ENCODE results near the gene UTS2.

The UTS2 gene

GRCh38 chr1:7884757-7885156 lies 31.9 kb upstream of the UTS2 start:
- FAIRE-seq = no peak
- DNase-seq (ENCODE audit: insufficient read length) = no peak
- TF ChIP-seq TAF1 (IDR thresholded peaks at IDR 0.05; ENCODE audit: borderline replicate concordance, low read depth, low read length) (no peak), POLR2AphosphoS5 (IDR thresholded peaks at IDR 0.05; ENCODE audit: low read depth, low read length) (no peak), POLR2A (IDR thresholded peaks at IDR 0.05; ENCODE audit: low read depth, low read length) (no peak)

- FAIRE-seq (no peak), DNase-seq (ENCODE audit: insufficient read length) (no peak)
- TF ChIP-seq POLR2AphosphoS5 (IDR thresholded peaks at IDR 0.05; ENCODE audit: low read depth, low read length) (no peak), TAF1 (IDR thresholded peaks at IDR 0.05; ENCODE audit: borderline replicate concordance, low read depth, low read length) (no peak), POLR2A (IDR thresholded peaks at IDR 0.05; ENCODE audit: low read depth, low read length) (no peak)
Measured at GRCh38 chr1:7879228-7879627, 26.4 kb upstream of the UTS2 start.

DNA sequence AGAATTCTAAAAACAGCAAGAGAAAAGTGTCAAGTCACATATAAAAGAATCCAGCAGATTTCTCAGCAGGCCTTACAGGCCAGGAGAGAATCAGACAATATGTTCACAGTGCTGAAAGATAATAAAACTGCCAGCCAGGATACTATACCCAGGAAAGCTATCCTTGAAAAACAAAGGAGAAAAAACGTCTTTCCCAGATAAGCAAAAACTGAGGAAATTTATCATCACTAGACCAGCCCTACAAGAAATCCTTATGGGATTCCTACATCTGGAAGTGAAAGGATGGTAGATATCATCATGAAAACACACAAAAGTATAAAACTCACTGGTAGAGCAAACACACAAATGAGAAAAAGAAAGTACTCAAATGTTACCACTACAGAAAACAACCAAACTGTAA lies 25.2 kb upstream of the UTS2 start:
- FAIRE-seq = no peak
- TF ChIP-seq POLR2AphosphoS5 (IDR thresholded peaks at IDR 0.05; ENCODE audit: low read depth, low read length) = no peak
- no peak for TF ChIP-seq POLR2A (IDR thresholded peaks at IDR 0.05; ENCODE audit: low read depth, low read length)
- no peak for TF ChIP-seq TAF1 (IDR thresholded peaks at IDR 0.05; ENCODE audit: borderline replicate concordance, low read depth, low read length)
- DNase-seq (ENCODE audit: insufficient read length) = no peak

DNA sequence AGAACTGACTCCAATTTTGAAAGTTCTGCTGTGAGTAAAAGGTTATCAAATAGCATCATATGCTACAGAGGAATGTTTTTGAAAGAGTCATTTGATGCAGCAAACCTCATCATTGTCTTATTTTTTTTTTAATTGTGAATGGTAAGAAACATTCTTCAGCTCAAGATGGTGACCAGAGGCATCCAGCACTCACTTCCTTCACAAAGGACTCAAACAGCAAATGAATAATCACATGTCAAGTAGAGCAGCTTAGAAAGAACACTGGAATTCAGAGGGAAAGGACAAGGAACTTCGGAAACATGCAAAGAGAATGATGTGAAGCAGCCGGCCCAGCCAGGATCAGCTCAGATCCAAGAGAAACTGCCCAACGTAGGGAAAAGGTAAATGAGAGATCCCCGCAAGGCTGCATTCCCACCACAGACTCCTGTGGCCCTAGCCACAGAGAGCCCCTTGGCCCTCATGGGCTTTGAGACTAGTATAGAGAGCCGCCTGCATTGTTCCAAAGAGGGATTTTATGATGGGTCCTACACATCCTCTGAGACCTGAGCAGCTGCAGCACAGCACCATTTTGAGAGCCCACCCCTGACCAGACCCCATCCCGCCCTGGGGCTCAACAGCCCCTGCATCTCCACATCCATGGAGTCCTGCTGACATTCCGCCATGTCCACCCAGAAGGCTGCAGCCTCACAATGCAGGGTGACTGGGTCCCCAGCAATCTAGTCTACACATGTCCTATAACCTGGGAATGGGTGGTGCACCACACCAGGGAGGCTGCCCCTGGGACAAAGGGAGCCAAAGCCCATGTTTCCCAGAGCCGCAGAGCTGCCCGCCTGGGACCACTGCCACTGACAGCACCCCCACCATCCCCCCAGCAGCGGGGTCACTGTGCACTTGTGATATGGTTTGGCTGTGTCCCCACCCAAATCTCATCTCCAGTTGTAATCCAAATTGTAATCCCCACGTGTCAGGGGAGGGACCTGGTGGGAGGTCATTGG lies 21.2 kb upstream of the UTS2 start:
- TF ChIP-seq POLR2AphosphoS5 (IDR thresholded peaks at IDR 0.05; ENCODE audit: low read depth, low read length) (no peak), POLR2A (IDR thresholded peaks at IDR 0.05; ENCODE audit: low read depth, low read length) (no peak)
- DNase-seq (ENCODE audit: insufficient read length) (no peak), FAIRE-seq (no peak)

DNA sequence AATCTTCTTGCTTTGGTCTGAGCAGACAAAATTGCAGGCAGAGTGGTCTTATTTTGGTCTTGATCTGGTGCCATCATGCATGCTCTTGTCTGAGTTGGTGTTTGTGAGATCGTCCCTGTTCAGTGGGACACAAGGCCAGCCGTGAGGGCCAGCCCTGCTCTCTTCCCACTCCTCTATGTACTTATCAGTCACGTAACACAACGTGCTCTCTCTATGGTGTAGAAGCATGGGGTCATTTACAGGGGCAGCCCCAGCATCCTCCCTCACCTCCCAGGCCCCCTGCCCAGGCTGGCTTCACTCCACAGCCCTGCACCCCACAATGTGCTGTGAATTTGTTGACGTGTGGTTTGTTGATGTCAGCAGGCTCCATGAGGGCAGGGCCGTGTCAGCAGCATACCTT lies 18.3 kb upstream of the UTS2 start:
- TF ChIP-seq POLR2A (IDR thresholded peaks at IDR 0.05; ENCODE audit: low read depth, low read length) (no peak), POLR2AphosphoS5 (IDR thresholded peaks at IDR 0.05; ENCODE audit: low read depth, low read length) (no peak), TAF1 (IDR thresholded peaks at IDR 0.05; ENCODE audit: borderline replicate concordance, low read depth, low read length) (no peak)
- FAIRE-seq = no peak
- no peak for DNase-seq (ENCODE audit: insufficient read length)

- no peak for FAIRE-seq
- DNase-seq (ENCODE audit: insufficient read length) = no peak
- TF ChIP-seq POLR2A (IDR thresholded peaks at IDR 0.05; ENCODE audit: low read depth, low read length) = no peak
- TF ChIP-seq POLR2AphosphoS5 (IDR thresholded peaks at IDR 0.05; ENCODE audit: low read depth, low read length) = no peak
- no peak for TF ChIP-seq TAF1 (IDR thresholded peaks at IDR 0.05; ENCODE audit: borderline replicate concordance, low read depth, low read length)
Measured at GRCh38 chr1:7869136-7869920, 16.5 kb upstream of the UTS2 start.

DNA sequence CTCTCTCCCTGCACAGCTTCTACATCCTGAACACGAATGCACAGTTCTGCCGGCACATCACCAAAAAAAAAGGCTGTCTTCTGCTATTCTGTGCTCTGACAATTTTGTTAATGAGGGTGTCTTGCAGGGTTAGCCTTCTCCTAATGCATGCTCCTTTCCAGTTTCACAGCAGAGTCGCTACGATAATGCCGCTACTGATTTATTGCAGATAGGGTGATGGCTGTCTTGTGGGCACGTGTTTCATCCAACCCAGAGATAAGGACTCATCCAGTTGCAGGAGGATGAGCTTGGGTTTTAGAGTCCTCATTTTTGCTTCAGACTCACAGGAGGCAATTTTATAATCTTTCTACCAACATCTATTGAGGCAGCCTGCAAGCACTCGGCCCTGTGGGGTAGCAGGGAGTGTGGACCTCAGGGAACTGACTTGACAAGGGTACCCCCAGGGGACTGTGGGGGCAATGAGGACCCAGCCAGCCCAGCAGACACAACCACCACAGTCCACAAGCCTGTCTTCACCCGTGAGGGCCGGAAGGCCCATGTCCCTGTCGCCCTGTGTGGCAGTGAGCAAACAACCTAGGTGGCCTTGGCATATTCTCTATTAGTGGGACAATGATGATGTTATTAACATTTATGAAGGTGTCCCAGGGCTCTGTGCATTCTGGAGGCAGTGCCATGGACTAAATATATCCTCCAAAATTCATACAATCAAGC lies 15.4 kb upstream of the UTS2 start:
- FAIRE-seq (no peak), DNase-seq (ENCODE audit: insufficient read length) (no peak)
- no peak for TF ChIP-seq TAF1 (IDR thresholded peaks at IDR 0.05; ENCODE audit: borderline replicate concordance, low read depth, low read length)
- no peak for TF ChIP-seq POLR2A (IDR thresholded peaks at IDR 0.05; ENCODE audit: low read depth, low read length)
- no peak for TF ChIP-seq POLR2AphosphoS5 (IDR thresholded peaks at IDR 0.05; ENCODE audit: low read depth, low read length)

DNA sequence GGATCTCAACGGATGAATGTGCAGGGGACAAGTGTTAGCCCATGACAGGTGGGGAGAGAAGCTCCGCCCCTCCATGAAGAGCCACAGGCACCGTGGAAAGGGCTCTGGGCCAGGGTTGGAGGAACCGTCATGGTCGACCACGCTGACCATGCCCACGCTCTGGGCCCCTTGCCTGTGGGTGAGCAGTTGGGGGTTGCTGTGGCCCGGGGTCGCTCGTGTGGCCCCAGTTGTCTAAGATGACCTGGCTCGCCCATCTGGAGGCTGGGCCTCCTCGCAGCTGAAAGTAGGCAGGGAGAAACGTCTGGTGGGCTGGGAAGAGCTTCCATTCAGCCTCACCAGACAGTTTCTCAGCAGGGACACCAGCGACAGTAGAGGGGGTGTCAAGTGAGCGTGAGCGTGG lies 13.1 kb upstream of the UTS2 start:
- FAIRE-seq (no peak), DNase-seq (ENCODE audit: insufficient read length) (no peak)
- no peak for TF ChIP-seq POLR2A (IDR thresholded peaks at IDR 0.05; ENCODE audit: low read depth, low read length)

DNA sequence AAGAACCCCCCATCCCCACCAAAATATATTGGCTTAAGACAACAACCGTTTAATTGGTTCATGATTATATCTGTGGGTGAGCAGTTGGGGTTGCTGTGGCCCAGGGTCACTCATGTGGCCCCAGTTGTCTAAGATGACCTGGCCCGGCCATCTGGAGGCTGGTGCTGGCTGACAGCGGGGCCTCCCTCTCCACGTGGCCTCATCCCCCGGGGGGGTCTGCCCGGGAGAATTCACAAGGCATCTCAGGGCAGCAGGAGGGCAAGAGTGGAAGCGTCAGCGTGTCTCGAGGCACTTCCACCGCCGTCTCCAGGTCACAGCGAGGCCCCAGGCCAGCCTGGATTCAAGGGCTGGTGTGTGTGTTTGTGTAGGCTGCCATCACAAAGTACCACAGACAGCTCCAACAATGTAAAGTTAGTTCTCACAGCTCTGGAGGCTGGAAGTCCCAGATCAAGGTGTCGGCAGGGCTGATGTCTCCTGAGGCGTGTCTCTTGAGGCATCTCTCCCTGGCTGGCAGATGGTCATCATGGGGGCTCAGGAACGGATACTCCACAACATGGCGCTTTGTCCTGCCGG lies 11.0 kb upstream of the UTS2 start:
- FAIRE-seq (no peak), DNase-seq (ENCODE audit: insufficient read length) (no peak)
- no peak for TF ChIP-seq TAF1 (IDR thresholded peaks at IDR 0.05; ENCODE audit: borderline replicate concordance, low read depth, low read length)
- TF ChIP-seq POLR2AphosphoS5 (IDR thresholded peaks at IDR 0.05; ENCODE audit: low read depth, low read length) = no peak
- no peak for TF ChIP-seq POLR2A (IDR thresholded peaks at IDR 0.05; ENCODE audit: low read depth, low read length)

- no peak for DNase-seq (ENCODE audit: insufficient read length)
- FAIRE-seq = no peak
Measured at GRCh38 chr1:7862211-7863060, 9.6 kb upstream of the UTS2 start.

More at GRCh38 chr1:7862211-7863060, 9.6 kb upstream of the UTS2 start:
- TF ChIP-seq POLR2A (IDR thresholded peaks at IDR 0.05; ENCODE audit: low read depth, low read length) (no peak), TAF1 (IDR thresholded peaks at IDR 0.05; ENCODE audit: borderline replicate concordance, low read depth, low read length) (no peak), POLR2AphosphoS5 (IDR thresholded peaks at IDR 0.05; ENCODE audit: low read depth, low read length) (no peak)
